Tibial nerve (tissue), 4 donors: ENCODE data around the gene EEA1.

Source experiments
- CTCF ChIP-seq, 5 experiments: fragments of 200-600 bp in 3 of 5; fragments of 450-650 bp in 2 of 5; sonication (generic) in 3 of 5; IDR thresholded peaks; one replicate each; pipeline ENCODE4 v1.5.1; 2016 to 2019; ENCODE audit warnings: antibody characterized with exemption in 5 of 5, mild to moderate bottlenecking in 3 of 5, moderate library complexity in 2 of 5
- EP300 ChIP-seq, 2 donors: sonication (generic); formaldehyde crosslinking; IDR thresholded peaks; one replicate each; pipeline ENCODE4 v1.6.1; 2017; ENCODE audit warnings: antibody characterized with exemption in 2 of 2, mild to moderate bottlenecking in 1 of 2
- POLR2A ChIP-seq, 2 donors: fragments of 450-650 bp; IDR thresholded peaks; one replicate each; pipeline ENCODE4 v1.6.1; 2017; ENCODE audit warnings: antibody characterized with exemption in 2 of 2, mild to moderate bottlenecking in 2 of 2, moderate library complexity in 2 of 2

DNA sequence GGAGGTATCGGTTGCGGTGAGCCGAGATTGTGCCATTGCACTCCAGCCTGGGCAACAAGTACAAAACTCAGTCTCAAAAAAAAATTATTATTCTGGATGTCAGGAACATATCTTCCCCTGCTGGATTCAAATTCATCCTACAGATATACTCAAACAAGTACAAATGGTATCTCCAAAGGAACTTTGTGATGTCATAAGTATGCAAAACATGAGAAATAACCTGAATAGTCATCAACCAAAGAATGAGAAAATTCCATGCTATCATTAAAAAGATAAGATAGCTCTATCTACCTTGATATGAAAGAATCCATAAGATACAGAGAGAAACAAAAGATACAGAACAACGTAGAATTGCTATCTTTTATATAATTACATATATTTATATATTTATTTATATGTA, 67.7 kb downstream of the EEA1 start:
- no peak for TF ChIP-seq CTCF (IDR thresholded peaks at IDR 0.05)
- no peak for TF ChIP-seq POLR2A (IDR thresholded peaks at IDR 0.05)
- no peak for TF ChIP-seq EP300 (IDR thresholded peaks at IDR 0.05)
